HG02610 (cell line): ENCODE data around the gene RNLS.
A peak's percentile ranks its signal among the peaks of the same experiment; 100 is the strongest.
"Not testable (repeated sequence)": the region's sequence is repeated elsewhere in the genome, so short reads cannot be mapped to it uniquely, and the experiment has no call there.

Source experiments
- ATAC-seq: cut with Tn5 transposase; IDR thresholded peaks from one replicate; pipeline ENCODE4 v1.9.1; 2021; ENCODE audit warnings: mild to moderate bottlenecking, moderate library complexity; ENCODE audit not compliant: unreplicated experiment

RNLS gene

DNA sequence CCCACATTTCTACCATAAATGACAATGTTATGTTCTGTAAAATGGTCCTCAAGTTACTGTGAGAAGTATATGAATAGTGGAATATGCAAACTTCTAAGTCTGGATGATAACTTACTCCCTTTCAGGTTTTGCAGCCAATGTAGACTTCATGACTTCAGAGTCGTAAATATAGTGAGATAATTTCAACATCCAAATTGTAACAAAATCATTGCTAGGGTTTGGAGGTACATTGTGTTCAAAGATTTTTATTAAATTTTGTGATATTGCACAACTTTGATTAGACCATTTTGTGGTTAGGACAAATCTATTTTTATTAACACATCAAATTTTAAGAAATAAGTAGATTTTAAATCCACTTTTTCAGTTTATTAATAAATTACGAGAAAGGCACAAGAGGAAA, 270.3 kb downstream of the RNLS start:
- no peak for ATAC-seq

DNA sequence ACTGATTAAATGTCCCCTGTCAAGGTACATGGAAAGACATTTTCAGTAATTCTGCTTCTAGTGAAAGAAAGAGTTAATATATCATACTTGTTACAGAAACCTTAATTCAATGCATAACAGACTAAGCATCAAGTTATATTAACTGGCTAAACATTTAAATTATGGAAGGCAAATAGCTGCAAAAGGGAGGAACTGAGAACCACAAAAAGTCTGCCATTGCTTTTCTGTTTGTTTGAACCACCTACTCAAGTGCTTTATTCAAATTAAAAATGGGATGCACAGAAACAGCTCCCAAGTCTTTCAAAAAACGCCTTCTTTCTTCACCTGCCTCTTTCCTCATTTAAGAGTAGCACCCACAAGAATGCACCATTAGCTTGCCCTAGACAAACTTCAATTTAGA, 271.9 kb downstream of the RNLS start:
- ATAC-seq, result no peak

DNA sequence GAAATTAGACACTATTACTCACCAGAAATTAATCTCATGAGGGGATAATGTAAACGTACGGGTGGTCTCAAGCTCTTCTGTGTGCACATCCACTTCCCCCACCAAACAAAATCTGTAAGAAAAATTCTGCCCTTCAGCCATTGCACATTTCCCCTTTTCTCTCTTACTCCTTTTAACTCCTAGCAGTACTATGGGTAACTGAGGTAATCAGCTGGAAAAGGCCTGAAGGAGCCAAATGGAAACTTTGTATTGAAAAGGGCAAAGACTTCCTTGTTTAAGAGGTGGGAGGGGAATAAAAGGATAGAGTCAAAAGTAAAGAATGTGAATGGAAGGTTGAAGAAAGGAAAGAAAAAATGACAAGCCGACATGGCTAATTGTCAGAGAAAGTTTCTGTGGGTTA, 273.8 kb downstream of the RNLS start:
- no peak for ATAC-seq

DNA sequence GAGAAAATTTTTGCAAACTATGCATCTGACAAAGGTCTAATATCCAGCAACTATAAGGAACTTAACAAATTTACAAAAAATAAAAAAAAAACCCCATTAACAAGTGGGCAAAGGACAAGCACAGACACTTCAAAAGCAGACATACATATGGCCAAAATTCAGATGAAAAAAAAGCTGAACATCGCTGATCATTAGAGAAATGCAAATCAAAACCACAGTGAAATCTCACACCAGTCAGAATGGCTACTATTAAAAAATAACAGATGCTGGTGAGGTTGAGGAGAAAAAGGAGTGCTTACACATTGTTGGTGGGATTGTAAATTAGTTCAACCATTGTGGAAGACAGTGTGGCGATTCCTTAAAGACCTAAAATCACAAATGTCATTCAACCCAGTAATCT, 274.8 kb downstream of the RNLS start:
- ATAC-seq, result not testable (repeated sequence)

DNA sequence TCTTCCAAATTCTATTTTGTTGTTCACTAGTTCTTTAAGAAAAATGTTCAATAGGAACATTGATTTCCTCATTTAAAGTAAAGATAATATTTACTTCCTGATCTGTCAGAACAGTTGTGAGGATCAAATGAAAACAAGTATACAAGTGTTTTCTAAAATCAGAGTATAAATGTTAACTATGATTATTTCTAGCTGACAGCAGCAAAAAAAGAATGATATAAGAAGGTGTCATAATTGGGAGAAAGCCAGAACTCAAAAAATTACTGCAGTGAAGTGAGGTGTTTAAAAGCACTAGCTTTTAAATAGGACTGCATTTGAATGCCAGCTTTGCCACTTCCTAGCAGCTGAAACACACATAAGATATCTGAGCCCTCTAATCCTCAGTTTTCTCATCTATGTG, 283.3 kb downstream of the RNLS start:
- no peak for ATAC-seq

DNA sequence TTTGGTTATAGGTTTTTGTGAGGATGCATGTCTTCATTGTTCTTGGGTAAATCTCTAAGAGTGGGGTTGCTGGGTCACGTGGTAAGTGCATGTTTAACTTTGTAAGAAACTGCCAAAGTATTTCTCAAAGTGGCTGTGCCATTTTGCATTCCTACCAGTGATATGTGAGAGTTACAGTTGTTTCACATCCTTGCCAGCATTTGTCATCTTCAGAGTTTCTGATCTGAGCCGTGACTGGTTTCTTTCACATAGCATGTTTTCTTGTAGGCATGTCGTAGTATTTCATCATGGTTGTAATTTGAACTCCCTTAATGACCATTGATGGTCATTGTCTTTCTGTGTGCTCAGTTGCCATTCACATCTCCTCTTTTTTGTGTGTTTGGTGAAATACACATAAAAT, 286.0 kb downstream of the RNLS start:
- ATAC-seq, result no peak

DNA sequence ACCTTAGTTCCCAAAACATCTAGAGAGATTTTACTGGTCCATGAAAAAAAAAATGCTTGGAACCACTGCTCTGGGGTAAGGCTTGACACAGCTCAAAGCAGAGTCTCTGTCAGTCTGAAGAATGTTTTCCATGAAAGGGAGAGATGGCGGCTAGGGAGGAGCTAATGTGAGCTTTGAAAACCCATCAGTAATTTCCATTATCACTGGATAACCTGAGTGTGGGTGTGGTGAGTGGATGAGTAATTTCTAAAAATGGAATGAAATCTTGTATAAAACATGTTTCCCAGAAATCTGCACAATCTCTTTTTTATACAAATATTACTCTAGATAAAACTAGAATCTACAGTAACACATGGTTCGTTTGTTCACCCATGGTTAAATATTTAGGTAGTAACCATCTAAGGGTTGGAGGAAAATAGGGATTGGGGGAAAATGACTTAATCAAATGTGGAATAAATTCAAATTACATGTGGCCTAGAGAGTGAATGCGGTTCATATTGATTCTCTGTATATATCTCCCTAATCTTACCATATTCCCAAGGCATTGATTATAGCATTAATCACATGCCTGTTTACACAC, 289.4 kb downstream of the RNLS start:
- ATAC-seq, result no peak

DNA sequence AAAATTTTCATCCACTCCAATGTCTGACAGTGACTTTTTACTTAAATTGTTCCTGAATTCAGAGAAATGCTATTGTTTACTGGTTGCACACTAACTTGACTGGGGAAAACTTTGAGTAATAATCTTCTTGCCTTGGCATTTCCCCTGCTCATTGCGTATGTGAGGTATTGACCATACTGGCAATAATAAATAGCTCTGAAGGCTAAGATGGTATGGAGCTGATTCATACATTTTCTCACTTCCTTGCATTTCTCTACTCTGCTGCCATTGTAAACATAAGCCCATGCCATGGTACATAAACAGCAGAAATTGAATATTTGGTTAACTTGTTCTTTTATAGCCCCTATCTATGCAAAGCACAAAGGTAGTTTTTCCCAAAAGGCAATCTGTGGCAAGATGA, 290.0 kb downstream of the RNLS start:
- ATAC-seq, result peak; percentile 43

DNA sequence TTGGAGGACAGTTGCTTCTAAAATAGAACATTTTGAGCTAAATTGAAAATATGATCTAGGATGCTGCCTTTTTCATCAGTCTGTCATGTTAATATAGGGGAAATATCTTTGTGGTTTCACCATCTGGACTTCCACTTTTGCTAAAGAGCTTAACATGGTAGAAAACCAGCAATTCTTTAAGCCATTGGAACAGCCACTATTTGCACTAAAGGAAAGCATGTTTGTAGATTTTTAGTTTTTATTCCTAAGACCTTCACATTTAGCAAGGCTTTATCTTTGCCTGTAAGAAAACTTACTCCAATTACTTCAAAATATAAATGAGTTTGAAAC, 291.0 kb downstream of the RNLS start:
- no peak for ATAC-seq

DNA sequence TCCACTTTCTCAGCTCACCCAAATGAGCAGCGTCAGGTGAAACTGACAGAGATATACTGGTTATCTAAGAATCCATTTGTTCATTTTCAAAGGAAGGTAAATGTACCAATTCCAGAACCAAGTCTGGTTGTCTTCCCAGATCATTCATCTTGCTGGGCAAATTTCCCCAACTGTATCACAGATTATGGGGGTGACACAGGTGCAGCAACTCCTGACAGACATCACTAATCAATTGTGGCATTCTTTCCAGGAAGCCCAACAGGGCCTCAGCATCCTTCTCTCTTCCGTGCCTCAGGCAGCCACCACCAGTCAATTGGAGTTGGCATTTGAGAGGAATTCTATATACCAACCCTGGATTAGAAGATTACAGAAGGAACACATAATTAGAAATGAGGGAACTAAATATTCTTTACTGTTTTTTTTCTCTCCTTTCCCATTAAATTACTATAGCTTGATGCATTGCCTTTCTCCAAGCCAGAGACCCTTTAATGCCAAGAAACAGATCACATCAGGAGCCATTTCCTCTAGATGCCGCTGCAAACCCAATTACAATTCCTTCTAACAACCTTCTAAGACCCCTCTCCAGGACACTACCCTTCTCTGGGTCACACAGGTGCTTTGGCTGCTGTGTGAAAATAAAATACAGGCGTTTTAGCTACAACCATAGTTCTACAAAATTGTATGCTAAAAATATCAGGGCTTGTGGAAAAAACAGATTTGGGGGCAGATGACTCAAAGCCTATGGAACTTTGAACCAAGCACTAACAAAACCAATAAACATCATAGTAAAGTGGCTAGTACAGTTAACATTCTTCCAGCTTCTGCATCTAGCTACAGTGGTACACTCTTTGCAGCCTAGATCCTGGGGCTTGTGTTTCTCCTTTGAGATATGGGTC, 291.6 kb downstream of the RNLS start:
- ATAC-seq, result no peak

DNA sequence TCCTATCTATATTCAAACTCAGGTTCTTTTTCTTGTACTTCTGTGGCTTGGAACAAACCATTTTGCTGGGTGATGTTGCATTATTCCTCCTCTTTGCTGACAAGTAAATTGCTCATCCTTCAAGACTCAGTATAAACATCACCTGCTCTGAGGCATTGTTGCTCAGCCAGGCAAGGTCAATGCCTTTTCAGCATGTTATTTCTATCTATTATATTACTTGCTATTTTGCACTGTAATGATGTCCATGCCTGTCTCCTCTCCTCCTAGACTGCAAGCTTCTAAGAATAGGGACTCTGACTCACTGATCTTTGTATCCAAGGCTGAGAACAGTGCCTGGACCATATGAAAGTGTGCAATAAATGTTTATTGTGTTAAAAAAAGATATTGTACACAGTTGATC, 293.8 kb downstream of the RNLS start:
- no peak for ATAC-seq

DNA sequence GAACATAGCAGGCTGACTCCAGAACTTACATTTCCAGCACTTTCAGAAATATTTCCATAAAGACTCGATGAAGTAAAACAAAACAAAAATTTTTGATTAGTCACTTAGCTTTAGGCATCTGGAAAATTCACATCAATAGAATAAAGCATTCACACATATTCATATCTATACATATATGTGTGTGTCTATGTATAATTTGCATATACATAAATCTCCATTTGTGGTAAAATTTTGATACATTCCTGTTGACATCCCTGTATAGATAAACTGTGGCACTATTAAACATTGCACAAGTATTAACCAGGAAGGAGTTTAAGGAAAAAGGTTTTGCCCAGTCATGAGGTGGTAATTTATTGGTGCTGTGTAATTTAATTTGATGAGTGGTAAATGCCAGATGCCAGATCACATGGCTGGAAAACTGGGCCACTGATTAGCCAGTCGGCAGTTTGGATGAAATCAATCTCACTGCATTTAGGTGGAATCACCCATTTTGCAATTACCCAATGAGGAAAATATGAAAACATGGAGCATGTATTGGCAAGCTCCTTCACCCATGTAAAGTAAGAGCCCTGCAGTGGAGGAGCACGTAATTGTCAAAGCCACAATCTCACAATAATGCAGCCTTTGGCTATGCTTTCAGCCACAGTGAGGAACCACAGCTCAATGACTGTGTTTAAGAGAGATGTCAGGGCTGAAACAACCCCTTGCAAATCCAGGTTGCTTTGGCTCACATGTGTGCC, 294.6 kb downstream of the RNLS start:
- ATAC-seq, result peak; percentile 72

DNA sequence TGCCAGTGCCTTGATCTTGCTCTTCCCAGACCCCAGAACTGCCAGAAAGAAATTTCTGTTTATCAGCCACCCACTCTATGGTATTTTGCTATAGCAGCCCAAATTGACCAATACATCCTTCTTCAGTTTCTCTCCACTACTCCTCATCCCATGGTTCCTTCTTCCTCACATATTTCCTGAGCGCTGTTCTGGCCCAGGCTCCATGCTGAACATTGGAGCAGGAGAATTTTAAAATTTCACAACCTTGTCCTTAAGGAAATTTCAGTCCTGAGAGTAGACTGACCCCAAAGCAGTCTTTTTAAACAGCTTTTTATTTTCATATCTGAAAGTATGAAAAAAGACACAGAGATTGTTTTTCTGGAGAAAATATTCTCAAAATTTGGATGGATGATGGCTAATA, 297.1 kb downstream of the RNLS start:
- no peak for ATAC-seq

DNA sequence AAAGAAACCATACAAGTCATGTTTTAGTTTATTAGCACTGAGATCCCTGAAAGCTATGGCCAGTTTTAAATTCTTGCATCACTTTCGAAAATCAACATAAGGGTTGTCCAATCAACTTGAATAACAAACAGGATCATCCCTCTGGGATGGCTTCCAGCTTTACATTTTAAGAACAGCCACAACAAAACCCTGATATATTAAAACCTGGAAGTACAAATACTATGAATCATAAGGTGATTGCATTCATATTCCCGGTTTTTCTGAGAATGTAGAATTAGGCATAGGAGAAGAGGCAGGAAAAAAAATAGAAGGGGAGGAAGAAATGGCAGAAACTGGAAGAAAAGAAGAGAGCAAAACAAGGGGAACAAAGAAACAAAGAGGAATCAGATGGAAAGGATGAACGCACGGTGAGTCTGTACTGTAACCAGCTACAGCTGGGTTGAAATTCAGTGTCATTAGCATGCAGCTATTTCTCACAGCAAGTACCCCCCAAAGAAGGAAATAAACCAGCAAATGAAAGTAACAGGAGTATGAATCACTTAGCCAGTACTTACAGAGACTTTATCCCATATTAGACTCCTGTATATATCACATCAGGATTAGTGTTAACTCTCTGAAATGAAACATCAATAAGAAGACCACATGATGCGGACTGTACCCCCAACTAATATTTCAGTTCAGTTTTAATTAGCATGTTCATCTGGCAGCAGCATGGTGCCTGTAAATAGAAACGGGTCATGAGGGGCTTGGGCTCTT, 301.3 kb downstream of the RNLS start:
- ATAC-seq, result peak; percentile 60

DNA sequence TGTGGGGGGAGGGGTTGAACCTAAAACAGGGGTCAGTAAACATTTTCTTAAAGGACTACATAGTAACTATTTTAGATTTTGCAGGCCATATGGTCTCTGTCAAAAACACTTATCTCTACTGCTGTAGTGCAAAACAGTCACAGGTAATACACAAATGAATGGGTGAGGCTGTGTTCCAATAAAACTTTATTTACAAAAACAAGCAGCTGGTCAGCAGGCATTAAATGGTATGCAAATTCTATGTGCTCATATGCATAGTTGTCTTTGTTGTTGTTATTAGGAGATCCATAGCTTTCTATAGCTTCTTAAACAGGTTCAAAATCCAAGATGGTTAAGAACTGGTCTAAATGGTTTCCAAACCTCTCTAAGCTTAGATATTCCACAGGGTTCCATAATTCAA, 302.6 kb downstream of the RNLS start:
- no peak for ATAC-seq

DNA sequence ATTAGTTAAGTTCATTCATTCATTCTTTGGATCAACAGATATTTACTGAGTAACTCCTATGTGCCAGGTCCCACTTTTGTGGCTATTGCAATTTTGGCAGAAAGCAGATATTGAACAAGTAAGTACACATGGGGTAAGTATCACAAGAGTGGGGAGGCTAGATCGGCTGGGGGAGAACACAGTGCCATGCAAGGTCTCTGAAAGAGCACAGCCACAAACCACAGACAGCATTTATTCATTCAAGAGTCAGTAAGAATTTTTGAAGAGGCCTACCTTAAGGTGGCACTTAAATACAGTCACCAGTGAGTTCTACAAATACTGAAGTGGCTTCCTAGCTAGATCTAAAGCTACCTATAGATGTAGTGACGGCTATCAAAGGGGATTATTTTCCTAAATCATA, 304.2 kb downstream of the RNLS start:
- ATAC-seq, result no peak

DNA sequence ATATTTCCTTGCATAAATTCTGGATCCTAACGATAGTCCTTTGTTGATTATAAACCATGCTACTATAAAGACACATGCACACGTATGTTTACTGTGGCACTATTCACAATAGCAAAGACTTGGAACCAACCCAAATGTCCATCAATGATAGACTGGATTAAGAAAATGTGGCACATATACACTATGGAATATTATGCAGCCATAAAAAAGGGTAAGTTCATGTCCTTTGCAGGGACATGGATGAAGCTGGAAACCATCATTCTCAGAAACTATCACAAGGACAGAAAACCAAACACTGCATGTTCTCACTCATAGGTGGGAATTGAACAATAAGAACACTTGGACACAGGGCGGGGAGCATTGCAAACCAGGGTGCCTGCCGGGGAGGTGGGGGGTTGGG, 306.2 kb downstream of the RNLS start:
- not testable (repeated sequence) for ATAC-seq

DNA sequence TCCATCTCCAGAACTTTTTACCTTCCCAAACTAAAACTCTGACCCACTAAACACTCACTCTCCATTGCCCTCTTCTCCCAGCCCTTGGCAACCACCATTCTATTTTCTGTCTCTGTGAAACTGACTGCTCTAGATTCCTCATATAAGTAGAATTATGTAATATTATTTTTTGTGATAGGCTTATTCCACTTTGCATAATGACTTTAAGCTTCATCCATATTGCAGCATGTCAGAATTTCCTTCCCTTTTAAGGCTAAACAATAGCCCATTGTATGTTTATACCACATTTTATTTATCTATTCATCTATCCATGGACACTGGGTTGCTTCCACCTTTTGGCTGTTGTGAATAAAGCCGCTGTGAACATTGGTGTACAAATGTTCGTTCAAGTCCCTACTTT, 308.8 kb downstream of the RNLS start:
- ATAC-seq, result no peak

DNA sequence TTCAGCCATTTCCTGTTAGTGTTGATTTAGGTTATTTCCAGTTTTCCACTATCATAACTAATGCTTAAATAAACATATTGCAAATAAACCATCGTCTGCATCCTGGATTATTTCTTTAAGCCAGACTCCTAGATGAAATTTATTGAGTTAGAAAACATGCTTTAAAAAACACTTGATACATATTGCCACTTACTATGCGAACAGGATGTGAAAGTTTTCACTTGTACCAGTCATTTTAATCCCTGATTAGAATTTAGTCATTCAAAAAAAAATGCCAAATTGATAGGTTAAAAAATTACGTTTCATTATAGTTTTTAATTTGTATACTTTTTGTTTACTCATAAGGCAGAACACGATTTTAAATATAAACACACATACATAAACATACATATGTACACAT, 309.6 kb downstream of the RNLS start:
- no peak for ATAC-seq

DNA sequence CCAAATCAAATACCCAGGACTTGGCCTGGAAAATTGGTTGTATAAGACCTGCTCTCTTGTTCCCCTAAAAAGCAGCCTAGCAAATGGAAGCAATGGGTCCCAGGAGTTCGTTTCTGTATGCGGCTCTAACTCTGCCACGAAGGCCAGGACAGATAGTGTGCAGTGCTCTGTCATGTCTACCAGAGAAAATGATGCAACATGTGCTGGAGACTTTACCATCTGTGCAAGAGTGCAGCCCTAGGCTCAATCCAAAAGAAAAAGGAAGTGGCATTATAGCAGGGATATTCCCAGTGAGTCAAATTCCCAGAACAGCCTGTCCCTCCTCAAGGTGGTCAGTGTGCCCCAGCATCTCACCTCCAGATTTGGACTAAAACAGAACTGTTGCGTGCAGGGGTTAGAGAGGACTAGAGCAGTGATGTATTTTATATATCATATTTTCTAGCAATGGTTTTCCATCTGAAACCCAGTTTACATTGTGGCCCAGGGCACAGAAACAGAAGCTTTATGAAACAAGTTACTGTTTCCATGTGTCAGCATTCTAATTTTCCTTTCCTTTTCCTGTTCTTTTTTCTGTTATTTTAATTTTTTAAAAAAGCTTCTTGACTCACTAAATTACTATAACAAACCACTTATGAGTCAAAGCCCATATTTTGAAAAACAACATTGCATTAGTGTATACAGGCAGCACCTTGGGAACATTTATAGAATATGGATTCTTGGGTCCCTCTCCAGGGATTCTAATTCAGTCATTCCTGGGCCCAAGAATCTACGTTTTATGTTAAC, 311.2 kb downstream of the RNLS start:
- ATAC-seq, result peak; percentile 32
